Caco-2 (cell line): ENCODE data around the gene PADI2. TPM values are rescaled to one million over a fixed set of nuclear protein-coding genes. Genes with fewer than 3 reads are reported as not detected.

Experiments
- BruUV-seq: library from RNA; stranded (reverse); fragments of 400-500 nt; replicated peaks from 2 replicates; lab custom pipeline; 2021; lab: Mats Ljungman, UMichigan
- CTCF ChIA-PET: fragments of 300-600 bp; sonication (Branson Sonifier 250); formaldehyde crosslinking; loops from one replicate; lab custom pipeline; 2022; ENCODE audit warnings: antibody characterized with exemption; lab: Charles Lee
- POLR2A ChIA-PET: fragments of 300-600 bp; sonication (Branson Sonifier 250); formaldehyde crosslinking; loops from one replicate; lab custom pipeline; 2022; ENCODE audit warnings: antibody characterized with exemption; lab: Charles Lee
- DNase-seq, 2 experiments: peaks; one replicate each; pipeline versions ENCODE4 v3.0.0 to v3.0.0-alpha.2; 2020 to 2022
- H3K27me3 ChIP-seq: replicated peaks from 2 replicates; pipeline ENCODE4 v1.6.0; 2011; ENCODE audit warnings: low read length; ENCODE audit not compliant: control insufficient read depth, insufficient read depth
- H3K36me3 ChIP-seq: 2 replicates; pipeline ENCODE4 v1.5.1; 2011; ENCODE audit warnings: low read length; ENCODE audit not compliant: control insufficient read depth, insufficient read depth
- H3K4me1 ChIP-seq: fragments of 250-450 bp; sonication (Bioruptor Pico); 2 replicates; pipeline ENCODE4 v1.5.1; 2020; ENCODE audit warnings: mild to moderate bottlenecking
- H3K4me3 ChIP-seq: 2 replicates; pipeline ENCODE4 v1.5.1; 2011; ENCODE audit warnings: low read depth, mild to moderate bottlenecking, control low read depth, low read length
- H3K9me3 ChIP-seq: fragments of 250-450 bp; sonication (Bioruptor Pico); 2 replicates; pipeline ENCODE4 v1.5.1; 2020; ENCODE audit warnings: mild to moderate bottlenecking, moderate library complexity
- H3K27ac Mint-ChIP-seq: one replicate; pipeline ENCODE4 v1.8.0; 2022; ENCODE audit warnings: mixed read lengths; ENCODE audit not compliant: unreplicated experiment
- H3K27me3 Mint-ChIP-seq: one replicate; pipeline ENCODE4 v1.8.0; 2022; ENCODE audit warnings: mixed read lengths; ENCODE audit not compliant: insufficient read depth, unreplicated experiment
- H3K36me3 Mint-ChIP-seq: one replicate; pipeline ENCODE4 v1.8.0; 2022; ENCODE audit warnings: mild to moderate bottlenecking, mixed read lengths; ENCODE audit not compliant: insufficient read depth, unreplicated experiment
- H3K4me1 Mint-ChIP-seq: one replicate; pipeline ENCODE4 v1.8.0; 2022; ENCODE audit warnings: low read depth, mixed read lengths; ENCODE audit not compliant: unreplicated experiment
- H3K4me3 Mint-ChIP-seq: one replicate; pipeline ENCODE4 v1.8.0; 2022; ENCODE audit warnings: mild to moderate bottlenecking, moderate library complexity, mixed read lengths; ENCODE audit not compliant: unreplicated experiment
- H3K9me3 Mint-ChIP-seq: one replicate; pipeline ENCODE4 v1.8.0; 2022; ENCODE audit warnings: mixed read lengths; ENCODE audit not compliant: unreplicated experiment
- intact Hi-C: fragments of 100-400 bp; cut with micrococcal nuclease; formaldehyde crosslinking; loops from one replicate; pipeline ENCODE4 v1.10.0; 2022; ENCODE audit not compliant: unreplicated experiment
- total RNA-seq: library from RNA; stranded (reverse); gene quantifications from 2 replicates; pipeline ENCODE4 v1.2.3, GENCODE V29; 2022
- TF ChIP-seq, protein P1 (sequence below), 2 experiments: fragments of 200-600 bp in 1 of 2; IDR thresholded peaks; 1 replicate in 1 of 2; 2 replicates in 1 of 2; pipeline versions ENCODE4 v1.5.1 to v1.8.0; 2011 to 2022; ENCODE audit warnings: antibody characterized with exemption in 1 of 2, control low read depth in 1 of 2, inconsistent platforms in 1 of 2, low read depth in 1 of 2, low read length in 1 of 2, mild to moderate bottlenecking in 1 of 2, moderate library complexity in 1 of 2; ENCODE audit not compliant: insufficient read depth in 1 of 2, severe bottlenecking in 1 of 2, unreplicated experiment in 1 of 2

Gene PADI2
- total RNA-seq, 1 experiment from 2014 or later = 0.73 TPM

DNA sequence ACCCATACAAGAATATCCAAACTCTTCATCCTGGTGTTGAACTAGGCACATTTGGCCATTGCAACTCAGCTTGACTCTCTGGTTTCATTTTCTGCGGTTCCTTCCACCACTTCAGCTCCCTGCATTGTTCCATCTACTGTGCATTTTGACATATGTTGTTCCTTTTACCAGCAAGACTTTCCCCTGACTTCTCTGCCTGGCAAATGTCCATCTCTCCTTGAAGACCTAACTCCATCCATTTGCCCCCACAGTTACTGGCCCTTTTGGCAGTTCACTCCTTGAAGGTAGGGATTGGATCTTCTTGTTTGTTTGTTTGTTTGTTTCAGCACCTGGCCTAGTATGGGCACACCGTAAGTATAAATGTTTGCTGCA is 8.7 kb downstream of the PADI2 start:
- BruUV-seq = no TSS peak
- intact Hi-C loops = no loop called here
- Histone ChIP-seq H3K4me1 (peaks cover 16% of the 10 kb centered on the region), H3K9me3 (no peaks in the 10 kb centered on the region), H3K36me3 (no peaks in the 10 kb centered on the region), H3K27me3 (no peaks in the 10 kb centered on the region), H3K4me3 (no peak overlapping the region)
- H3K4me3 Mint-ChIP-seq = no peak overlapping the region
- no peak for DNase-seq
- H3K4me1 Mint-ChIP-seq = peaks cover 29% of the 10 kb centered on the region
- POLR2A ChIA-PET = no interaction called here
- H3K36me3 Mint-ChIP-seq = no peaks in the 10 kb centered on the region
- TF ChIP-seq, protein P1, sequence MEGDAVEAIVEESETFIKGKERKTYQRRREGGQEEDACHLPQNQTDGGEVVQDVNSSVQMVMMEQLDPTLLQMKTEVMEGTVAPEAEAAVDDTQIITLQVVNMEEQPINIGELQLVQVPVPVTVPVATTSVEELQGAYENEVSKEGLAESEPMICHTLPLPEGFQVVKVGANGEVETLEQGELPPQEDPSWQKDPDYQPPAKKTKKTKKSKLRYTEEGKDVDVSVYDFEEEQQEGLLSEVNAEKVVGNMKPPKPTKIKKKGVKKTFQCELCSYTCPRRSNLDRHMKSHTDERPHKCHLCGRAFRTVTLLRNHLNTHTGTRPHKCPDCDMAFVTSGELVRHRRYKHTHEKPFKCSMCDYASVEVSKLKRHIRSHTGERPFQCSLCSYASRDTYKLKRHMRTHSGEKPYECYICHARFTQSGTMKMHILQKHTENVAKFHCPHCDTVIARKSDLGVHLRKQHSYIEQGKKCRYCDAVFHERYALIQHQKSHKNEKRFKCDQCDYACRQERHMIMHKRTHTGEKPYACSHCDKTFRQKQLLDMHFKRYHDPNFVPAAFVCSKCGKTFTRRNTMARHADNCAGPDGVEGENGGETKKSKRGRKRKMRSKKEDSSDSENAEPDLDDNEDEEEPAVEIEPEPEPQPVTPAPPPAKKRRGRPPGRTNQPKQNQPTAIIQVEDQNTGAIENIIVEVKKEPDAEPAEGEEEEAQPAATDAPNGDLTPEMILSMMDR (IDR thresholded peaks at IDR 0.05; ENCODE audit: insufficient read depth in 1 of 2, low read depth in 1 of 2, low read length in 1 of 2, severe bottlenecking in 1 of 2, unreplicated experiment in 1 of 2) = no peak
- CTCF ChIA-PET = no interaction called here
- H3K9me3 Mint-ChIP-seq = no peaks in the 10 kb centered on the region
- no peak overlapping the region for H3K27ac Mint-ChIP-seq
- no peaks in the 10 kb centered on the region for H3K27me3 Mint-ChIP-seq

DNA sequence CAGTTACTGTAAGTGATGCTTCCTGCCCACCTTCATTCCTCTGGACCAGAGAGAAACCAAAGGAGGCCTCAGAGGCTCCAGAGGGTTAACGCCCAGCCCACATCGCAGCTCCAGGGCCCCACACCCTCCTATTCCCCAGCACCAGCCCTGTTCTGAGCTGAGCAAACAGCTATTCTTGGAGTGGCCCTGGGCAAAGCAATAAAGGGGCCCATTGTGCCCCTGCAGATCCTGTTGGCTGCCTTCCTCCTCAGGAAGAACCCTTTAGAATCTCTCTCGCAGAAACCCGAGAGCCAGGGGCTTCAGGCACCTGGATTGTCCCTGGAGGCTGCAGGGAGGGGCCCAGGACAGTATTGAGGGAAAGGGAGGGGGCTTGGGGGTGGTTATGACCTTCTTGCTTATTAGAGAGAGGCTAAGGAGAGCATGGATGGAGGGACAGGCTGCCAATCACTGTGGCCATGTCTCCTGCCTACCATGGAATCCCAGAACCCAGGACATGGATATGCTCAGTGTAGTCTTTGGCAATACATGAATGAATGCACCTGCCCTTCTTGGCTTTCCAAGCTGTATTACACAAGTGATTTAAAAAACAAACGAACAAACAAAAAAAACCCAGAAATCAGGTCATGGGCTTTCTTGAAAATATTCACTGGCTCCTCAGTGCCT is 9.2 kb downstream of the PADI2 start:
- intact Hi-C loops = no loop called here
- no peak overlapping the region for H3K4me3 ChIP-seq
- ChIA-PET POLR2A (no interaction called here), CTCF (no interaction called here)
- H3K27me3 Mint-ChIP-seq = no peaks in the 10 kb centered on the region
- H3K27ac Mint-ChIP-seq = no peak overlapping the region
- no peaks in the 10 kb centered on the region for H3K36me3 Mint-ChIP-seq
- H3K9me3 ChIP-seq = no peaks in the 10 kb centered on the region
- BruUV-seq = no TSS peak
- H3K36me3 ChIP-seq = no peaks in the 10 kb centered on the region
- H3K4me3 Mint-ChIP-seq = no peak overlapping the region
- H3K4me1 Mint-ChIP-seq = peaks cover 29% of the 10 kb centered on the region
- no peaks in the 10 kb centered on the region for H3K9me3 Mint-ChIP-seq
- peak; percentile 57 to 79 for DNase-seq
- peaks cover 16% of the 10 kb centered on the region for H3K4me1 ChIP-seq
- no peaks in the 10 kb centered on the region for H3K27me3 ChIP-seq
- TF ChIP-seq, protein P1 (IDR thresholded peaks at IDR 0.05; ENCODE audit: insufficient read depth in 1 of 2, low read depth in 1 of 2, low read length in 1 of 2, severe bottlenecking in 1 of 2, unreplicated experiment in 1 of 2) = no peak

DNA sequence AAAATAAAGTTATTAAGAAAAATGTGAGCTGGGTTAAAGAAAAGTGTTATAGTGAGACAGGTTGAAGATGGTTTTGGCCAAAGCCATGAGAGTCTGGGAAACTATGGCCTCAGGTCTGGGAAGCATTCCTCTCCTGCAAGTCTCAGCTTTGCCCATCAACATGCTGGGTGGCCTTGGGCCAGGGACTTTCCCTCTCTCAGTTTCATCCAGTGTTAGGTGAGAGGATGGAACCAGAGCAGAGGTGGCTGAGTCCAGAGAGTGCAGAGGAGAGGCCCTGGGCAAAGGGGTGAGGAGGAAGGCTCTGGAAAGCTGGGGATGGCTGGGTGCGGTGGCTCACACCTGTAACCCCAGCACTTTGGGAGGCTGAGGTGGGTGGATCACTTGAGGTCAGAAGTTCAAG is 10.5 kb downstream of the PADI2 start:
- Histone ChIP-seq H3K9me3 (no peaks in the 10 kb centered on the region), H3K36me3 (no peaks in the 10 kb centered on the region), H3K27me3 (no peaks in the 10 kb centered on the region), H3K4me3 (no peak overlapping the region), H3K4me1 (peaks cover 16% of the 10 kb centered on the region)
- Mint-ChIP-seq H3K9me3 (no peaks in the 10 kb centered on the region), H3K36me3 (no peaks in the 10 kb centered on the region), H3K4me3 (no peak overlapping the region), H3K4me1 (peaks cover 29% of the 10 kb centered on the region), H3K27ac (peak overlapping the region; percentile 35), H3K27me3 (no peaks in the 10 kb centered on the region)
- POLR2A ChIA-PET = no interaction called here
- DNase-seq = no peak
- TF ChIP-seq, protein P1 (IDR thresholded peaks at IDR 0.05; ENCODE audit: insufficient read depth in 1 of 2, low read depth in 1 of 2, low read length in 1 of 2, severe bottlenecking in 1 of 2, unreplicated experiment in 1 of 2) = no peak
- intact Hi-C loops = no loop called here
- BruUV-seq = no TSS peak
- CTCF ChIA-PET = no interaction called here
